GM12874 (cell line): ENCODE measurements around the gene KRT85.

Source experiments
- TF ChIP-seq, protein P1 (sequence below): IDR thresholded peaks from 2 replicates; pipeline ENCODE4 v1.5.1; 2011; ENCODE audit warnings: low read depth, mild to moderate bottlenecking, control low read depth, low read length, moderate library complexity; ENCODE audit not compliant: insufficient read depth

Gene KRT85

DNA sequence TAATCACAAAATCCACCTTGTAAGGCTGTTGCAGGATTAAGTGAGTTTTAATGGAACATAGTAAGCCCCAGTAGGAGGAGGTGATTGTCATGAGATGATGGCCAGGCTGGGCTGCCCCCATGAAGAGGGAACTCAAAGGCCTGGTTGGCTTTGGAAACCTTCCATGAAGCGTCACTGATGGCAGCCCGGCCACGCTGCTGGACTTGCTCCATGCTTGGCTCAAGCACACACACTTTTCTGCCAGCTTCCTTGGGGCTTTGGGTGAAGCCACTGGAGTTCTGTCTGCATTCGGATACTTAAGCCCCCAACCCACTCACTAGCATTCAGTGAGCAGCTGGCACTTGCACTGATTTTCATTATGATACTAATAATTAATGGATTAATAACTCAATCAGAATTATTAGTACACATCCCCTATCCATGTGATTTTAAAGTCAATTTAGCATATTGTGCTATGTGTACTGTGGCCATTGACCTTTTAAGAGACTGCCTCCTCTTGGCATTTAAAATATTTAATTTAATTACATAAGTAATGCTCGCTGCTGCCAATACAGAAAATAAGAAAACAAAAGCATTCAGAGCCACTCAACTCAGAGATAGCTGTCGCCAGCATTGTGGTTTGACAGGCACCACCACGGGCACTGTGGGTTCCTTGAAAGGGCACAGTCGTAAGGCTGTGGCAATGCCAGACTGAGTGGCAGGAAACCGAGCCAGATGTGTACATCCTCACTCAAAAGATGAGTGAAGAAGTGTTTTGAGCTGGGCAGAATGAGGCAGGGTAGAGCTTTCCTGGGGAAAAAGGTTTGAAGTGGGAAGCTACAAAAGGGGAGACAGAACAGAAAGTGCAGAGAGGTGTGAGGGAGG lies 15.9 kb downstream of the KRT85 start:
- TF ChIP-seq, protein P1, sequence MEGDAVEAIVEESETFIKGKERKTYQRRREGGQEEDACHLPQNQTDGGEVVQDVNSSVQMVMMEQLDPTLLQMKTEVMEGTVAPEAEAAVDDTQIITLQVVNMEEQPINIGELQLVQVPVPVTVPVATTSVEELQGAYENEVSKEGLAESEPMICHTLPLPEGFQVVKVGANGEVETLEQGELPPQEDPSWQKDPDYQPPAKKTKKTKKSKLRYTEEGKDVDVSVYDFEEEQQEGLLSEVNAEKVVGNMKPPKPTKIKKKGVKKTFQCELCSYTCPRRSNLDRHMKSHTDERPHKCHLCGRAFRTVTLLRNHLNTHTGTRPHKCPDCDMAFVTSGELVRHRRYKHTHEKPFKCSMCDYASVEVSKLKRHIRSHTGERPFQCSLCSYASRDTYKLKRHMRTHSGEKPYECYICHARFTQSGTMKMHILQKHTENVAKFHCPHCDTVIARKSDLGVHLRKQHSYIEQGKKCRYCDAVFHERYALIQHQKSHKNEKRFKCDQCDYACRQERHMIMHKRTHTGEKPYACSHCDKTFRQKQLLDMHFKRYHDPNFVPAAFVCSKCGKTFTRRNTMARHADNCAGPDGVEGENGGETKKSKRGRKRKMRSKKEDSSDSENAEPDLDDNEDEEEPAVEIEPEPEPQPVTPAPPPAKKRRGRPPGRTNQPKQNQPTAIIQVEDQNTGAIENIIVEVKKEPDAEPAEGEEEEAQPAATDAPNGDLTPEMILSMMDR = no peak

DNA sequence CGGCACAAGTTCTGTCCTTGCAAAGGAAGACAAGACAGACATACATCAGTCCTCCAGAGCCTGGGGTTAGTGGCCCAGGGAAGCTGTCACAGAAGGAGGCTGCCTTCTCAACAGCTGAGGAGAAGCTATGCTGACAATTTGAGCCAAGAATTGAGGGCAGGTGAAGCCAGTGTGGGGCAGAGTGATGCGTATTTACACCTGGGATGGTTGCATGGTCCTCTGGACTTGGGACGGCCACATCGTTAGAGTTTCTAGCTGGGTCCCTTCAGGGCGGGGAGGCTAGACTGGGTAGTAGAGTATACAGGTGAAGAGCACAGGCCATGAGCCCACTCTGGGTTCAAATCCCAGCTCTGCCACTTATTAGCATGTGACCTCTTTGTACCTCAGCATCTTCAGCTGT lies 16.5 kb downstream of the KRT85 start:
- TF ChIP-seq, protein P1 = no peak

DNA sequence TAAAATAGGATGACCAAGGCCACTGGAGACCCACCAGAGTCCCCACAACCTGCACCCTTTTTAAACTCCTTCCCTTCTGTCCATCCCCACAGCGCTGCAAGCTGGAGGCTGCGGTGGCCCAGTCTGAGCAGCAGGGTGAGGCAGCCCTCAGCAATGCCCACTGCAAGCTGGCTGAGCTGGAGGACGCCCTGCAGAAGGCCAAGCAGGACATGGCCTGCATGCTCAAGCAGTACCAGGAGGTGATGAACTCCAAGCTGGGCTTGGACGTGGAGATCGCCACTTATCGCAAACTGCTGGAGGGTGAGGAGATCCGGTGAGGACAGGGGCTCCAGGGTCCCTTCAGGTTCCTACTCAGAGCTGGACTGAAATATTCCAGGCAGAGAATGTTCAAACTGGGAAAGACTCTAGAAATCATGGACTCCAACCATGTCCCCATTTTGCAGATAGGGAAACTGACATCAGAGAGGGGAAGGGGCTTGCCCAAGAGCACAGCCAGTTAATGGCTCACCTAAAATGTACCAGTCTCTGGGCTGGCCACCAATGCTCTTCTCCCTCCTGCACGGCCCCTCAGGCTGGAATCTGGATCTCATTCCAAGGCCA lies 17.2 kb downstream of the KRT85 start:
- TF ChIP-seq, protein P1 = no peak

DNA sequence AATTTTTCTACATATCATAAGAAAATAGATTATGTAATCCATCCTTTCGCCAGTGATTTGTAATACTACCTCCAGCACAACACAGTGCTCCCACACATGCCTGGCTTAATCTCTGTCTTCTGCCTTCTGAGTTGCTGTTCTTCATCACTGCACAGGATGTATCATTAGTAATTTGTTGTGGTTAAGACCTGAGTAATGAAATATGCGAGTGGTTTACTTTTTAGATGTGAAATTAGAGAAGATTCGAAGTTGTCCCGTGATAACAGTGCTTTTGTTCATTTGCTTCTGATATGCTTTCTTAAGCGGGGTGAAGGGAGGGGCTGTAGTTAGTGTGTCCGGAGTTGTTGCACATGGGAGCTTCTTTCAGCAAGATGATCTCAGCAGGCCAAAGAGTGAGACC lies 18.1 kb downstream of the KRT85 start:
- TF ChIP-seq, protein P1 = no peak

DNA sequence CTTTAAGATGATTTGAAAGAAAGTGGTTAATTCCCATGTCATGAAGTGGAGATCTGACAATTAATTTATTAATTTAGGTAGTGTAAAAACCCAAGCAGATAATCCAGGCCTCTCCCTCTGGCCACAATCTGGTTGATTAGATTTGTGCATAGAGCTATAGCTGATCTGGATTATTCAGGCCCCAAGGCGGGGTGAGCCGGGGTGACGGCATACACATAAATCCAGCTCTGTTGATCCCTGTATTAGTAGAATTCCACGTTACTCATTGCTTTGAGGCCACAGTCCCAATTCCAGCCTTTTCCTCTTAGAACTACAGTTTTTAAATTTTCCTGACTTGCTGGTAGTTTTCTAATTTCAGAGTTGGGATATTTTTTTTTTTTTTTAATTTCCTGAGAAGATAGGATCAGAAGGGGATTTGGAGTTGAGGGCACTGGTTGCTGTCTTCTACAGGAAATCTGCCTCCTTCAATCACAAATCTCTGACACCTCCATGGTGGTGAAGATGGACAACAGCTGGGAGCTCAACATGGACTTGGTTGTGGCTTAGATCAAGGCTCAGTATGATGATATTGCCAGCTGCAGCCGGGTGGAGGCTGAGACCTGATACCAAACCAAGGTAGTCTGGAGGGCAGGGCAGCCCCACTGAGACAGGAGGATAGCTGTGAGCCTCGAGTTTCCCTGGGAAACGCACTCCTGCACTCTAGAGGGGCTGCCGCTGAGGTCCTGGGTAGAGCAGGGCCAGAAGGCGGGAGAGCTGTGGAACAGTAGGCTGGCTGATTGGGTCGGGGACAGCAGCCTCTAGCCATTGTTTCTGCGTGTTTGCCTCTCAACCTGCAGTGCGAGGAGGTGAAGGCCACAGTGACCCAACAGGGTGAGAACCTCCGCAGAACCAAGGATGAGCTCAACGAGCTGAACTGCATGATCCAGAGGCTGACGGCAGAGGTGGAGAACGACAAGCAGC lies 19.4 kb downstream of the KRT85 start:
- TF ChIP-seq, protein P1 = no peak

DNA sequence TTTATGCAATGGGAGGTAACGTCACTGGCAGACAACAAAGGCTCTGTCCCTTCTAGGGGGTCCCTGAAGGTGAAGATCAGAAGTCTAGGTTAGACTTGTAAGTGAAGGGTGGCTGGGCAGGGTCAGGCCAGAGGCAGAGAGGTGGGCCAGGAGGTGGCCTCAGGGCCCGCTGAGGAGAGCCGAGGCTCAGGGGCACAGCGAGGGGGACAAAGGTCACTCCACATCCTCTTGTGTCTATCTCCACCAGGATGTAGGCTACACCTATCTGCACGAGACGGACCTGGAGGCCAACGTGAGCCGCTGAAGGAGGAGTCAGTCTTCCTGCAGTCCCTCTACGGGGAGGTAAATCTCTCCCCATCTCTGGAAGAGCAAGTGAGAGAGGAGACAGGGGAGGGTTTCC lies 20.3 kb downstream of the KRT85 start:
- TF ChIP-seq, protein P1 = no peak

DNA sequence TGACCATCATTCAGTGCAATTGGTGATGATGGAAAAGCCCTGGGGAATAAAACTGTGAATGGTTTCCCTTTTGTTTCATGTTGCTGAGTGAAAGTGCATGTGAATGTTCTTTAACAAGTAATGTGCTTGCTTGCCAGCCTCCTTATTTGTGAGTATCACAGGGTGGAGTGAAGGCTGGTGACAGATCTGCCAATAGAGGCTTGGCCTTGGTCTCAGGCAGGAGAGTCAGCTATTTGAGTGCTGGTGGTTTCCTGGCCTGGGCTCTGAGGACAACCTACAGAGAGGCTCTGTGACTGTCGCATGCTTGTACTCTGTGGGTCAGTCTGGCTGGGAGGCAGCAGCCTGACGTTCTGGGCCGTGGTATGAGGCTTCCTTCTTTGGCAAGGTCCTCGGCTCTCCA lies 20.7 kb downstream of the KRT85 start:
- TF ChIP-seq, protein P1 = no peak
